HL-60/S4 treated with phorbol 12-myristate 13-acetate at 8.2 ng/mL for 4 days and 3 days (cell line): ENCODE data around the gene MAP3K8.

Experiments
- in situ Hi-C: fragments of 300-500 bp; cut with MboI; formaldehyde crosslinking; loops from 2 replicates; pipeline ENCODE4 v1.15.0; 2022; ENCODE audit warnings: low sequenced_read_pairs

MAP3K8 gene

GRCh38 chr10:30488316-30488715 lies 54.3 kb downstream of the MAP3K8 start:
- in situ Hi-C loops, result no loop called here

GRCh38 chr10:30489346-30489745 lies 55.4 kb downstream of the MAP3K8 start:
- in situ Hi-C loops, result no loop called here

GRCh38 chr10:30490289-30491000 lies 56.5 kb downstream of the MAP3K8 start:
- in situ Hi-C loops, result no loop called here

GRCh38 chr10:30491204-30491915 lies 57.4 kb downstream of the MAP3K8 start:
- in situ Hi-C loops, result no loop called here

- in situ Hi-C loops, result no loop called here
Observed at GRCh38 chr10:30491916-30492515, 58.0 kb downstream of the MAP3K8 start.

GRCh38 chr10:30493609-30494530 lies 59.9 kb downstream of the MAP3K8 start:
- in situ Hi-C loops, result no loop called here

- in situ Hi-C loops, result no loop called here
Observed at GRCh38 chr10:30494558-30494957, 60.6 kb downstream of the MAP3K8 start.

- in situ Hi-C loops, result no loop called here
Observed at GRCh38 chr10:30495687-30496086, 61.7 kb downstream of the MAP3K8 start.

GRCh38 chr10:30499816-30500215 lies 65.8 kb downstream of the MAP3K8 start:
- in situ Hi-C loops, result no loop called here

- in situ Hi-C loops, result no loop called here
Observed at GRCh38 chr10:30500534-30500933, 66.5 kb downstream of the MAP3K8 start.

GRCh38 chr10:30500963-30501504 lies 67.0 kb downstream of the MAP3K8 start:
- in situ Hi-C loops, result no loop called here

GRCh38 chr10:30502266-30503060 lies 68.5 kb downstream of the MAP3K8 start:
- in situ Hi-C loops, result no loop called here

GRCh38 chr10:30503700-30504266 lies 69.8 kb downstream of the MAP3K8 start:
- in situ Hi-C loops, result no loop called here

GRCh38 chr10:30505543-30506298 lies 71.7 kb downstream of the MAP3K8 start:
- in situ Hi-C loops, result no loop called here

GRCh38 chr10:30509508-30509907 lies 75.5 kb downstream of the MAP3K8 start:
- in situ Hi-C loops, result no loop called here

- in situ Hi-C loops, result no loop called here
Observed at GRCh38 chr10:30510184-30510931, 76.4 kb downstream of the MAP3K8 start.

GRCh38 chr10:30510932-30511700 lies 77.1 kb downstream of the MAP3K8 start:
- in situ Hi-C loops, result no loop called here
